HT1080 (cell line): ENCODE data around the gene OR2AP1. TPM values are rescaled to one million over a fixed set of nuclear protein-coding genes. Genes with fewer than 3 reads are reported as not detected.
"Not testable (repeated sequence)": the region's sequence is repeated elsewhere in the genome, so short reads cannot be mapped to it uniquely, and the experiment has no call there.

Source experiments
- DNase-seq: peaks from one replicate; pipeline ENCODE4 v3.0.0-alpha.2; 2015; ENCODE audit warnings: low read depth
- polyA plus RNA-seq, 2 experiments: library from polyadenylated mRNA; depleted of rRNA; stranded (reverse); fragments of >200 nt; gene quantifications; 2 replicates each; pipeline ENCODE4 v1.2.3, GENCODE V29; 2015
- total RNA-seq: library from RNA; depleted of rRNA; stranded (reverse); fragments of >200 nt; shearing (Covaris generic); gene quantifications from 2 replicates; pipeline ENCODE4 v1.2.3, GENCODE V29; 2014; rRNA removed

The OR2AP1 gene
- total RNA-seq: not detected in 2 replicates
- polyA plus RNA-seq (2015; cell fraction: cytosol; rRNA removed): not detected in 2 replicates
- not detected in 2 replicates for polyA plus RNA-seq (2015; cell fraction: nucleus; rRNA removed)

- DNase-seq: no peak
Measured at GRCh38 chr12:55572168-55572567, at the start of gene OR2AP1. Gene OR2AP1, plus strand, starts transcription at chr12:55572468. Its CDS starts 1,947 bp downstream, at chr12:55574415.

DNA sequence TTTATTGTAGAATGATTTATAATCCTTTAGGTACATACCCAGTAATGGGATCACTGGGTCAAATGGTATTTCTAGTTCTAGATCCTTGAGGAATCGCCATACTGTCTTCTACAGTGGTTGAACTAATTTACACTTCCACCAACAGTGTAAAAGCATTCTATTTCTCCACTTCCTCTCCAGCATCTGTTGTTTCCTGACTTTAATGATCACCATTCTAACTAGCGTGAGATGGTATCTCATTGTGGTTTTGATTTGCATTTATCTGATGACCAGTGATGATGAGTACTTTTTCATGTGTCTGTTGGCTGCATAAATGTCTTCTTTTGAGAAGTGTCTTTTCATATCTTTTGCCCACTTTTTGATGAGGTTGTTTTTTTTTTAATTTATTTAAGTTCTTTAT is 24.0 kb upstream of the OR2AP1 start:
- not testable (repeated sequence) for DNase-seq

GRCh38 chr12:55548756-55549155 is 23.5 kb upstream of the OR2AP1 start:
- no peak for DNase-seq

DNA sequence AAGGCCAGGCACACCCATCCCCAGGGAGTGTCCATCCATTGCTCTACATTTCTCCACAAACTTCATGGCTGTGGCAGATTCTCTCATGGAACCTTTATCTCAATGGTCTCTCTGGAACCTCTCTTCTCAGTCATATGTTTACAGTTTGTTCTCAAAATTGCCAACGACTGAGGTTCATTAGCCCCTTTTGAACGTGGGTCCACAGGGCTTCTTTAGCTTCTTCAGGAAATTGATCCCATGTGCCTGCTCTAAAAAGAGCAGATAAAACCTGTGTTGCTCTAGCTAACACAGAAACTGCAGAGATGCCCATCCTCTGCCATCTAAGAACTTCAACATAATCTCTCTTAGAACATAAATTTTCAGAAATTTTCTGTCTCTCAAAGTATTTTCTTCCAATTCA is 23.0 kb upstream of the OR2AP1 start, which contains the start of gene OR6C4:
Gene OR6C4 (plus strand): TSS at position 301 of the 400 bp plus-strand sequence. CDS start 1,625 bp downstream, outside the sequence.
- no peak for DNase-seq

DNA sequence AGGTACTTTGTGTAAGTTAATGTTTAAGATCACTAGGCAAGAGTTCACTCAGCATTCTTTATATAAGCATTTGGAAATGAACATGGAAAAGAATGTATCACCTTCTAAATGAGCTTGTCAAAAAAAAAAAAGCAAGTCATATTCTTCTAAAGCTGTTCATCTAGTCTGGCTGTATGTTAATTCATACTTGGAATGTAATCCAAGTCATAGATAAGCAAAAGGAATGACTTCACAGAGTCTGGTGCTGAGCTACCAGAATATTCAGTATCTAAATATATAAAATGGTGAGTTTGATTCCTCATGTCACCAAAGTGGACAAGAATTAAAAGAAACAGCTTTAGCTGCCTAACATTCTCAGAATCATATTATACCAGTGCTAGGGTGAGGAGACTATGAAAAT is 18.0 kb upstream of the OR2AP1 start:
- DNase-seq: no peak

DNA sequence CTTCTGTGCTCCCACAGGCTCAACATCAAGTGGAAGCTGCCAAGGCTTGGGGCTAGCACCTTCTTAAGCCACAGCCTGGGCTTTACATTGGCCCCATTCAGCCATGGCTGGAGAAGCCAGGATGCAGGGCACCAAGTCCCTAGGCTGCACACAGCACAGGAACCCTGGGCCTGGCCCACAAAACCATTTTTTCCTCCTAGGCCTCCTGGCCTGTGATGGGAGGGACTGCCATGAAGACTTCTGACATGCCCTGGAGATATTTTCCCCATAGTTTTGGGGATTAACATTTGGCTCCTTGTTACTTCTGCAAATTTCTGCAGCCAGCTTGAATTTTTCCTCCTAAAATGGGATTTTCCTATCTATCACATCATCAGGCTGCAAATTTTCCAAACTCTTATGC is 2.2 kb upstream of the OR2AP1 start:
- DNase-seq: not testable (repeated sequence)

GRCh38 chr12:55570689-55571088 is 1.6 kb upstream of the OR2AP1 start:
- DNase-seq: not testable (repeated sequence)

- no peak for DNase-seq
Measured at GRCh38 chr12:55582066-55582465, 9.8 kb downstream of the OR2AP1 start.

DNA sequence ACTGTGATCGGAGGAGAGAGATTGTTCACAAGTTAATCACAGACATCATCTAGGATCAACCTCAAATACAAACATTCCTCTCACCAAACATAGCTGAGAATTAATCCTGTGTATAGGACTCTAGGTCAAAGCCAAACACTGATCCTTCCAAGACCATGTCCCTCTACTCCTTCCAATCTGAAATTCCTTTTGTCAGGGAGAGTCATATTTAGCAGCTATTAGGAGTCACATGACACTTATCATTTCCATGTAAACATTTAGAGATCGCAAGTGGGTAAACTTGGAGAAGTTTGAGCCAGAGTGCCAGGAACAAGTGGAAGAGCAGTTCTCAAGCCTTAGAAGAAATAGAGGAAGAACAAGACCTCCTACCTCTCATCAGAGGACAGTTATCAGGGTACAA is 13.5 kb downstream of the OR2AP1 start:
- DNase-seq: no peak

GRCh38 chr12:55590152-55590551 is 17.9 kb downstream of the OR2AP1 start:
- DNase-seq: not testable (repeated sequence)

DNA sequence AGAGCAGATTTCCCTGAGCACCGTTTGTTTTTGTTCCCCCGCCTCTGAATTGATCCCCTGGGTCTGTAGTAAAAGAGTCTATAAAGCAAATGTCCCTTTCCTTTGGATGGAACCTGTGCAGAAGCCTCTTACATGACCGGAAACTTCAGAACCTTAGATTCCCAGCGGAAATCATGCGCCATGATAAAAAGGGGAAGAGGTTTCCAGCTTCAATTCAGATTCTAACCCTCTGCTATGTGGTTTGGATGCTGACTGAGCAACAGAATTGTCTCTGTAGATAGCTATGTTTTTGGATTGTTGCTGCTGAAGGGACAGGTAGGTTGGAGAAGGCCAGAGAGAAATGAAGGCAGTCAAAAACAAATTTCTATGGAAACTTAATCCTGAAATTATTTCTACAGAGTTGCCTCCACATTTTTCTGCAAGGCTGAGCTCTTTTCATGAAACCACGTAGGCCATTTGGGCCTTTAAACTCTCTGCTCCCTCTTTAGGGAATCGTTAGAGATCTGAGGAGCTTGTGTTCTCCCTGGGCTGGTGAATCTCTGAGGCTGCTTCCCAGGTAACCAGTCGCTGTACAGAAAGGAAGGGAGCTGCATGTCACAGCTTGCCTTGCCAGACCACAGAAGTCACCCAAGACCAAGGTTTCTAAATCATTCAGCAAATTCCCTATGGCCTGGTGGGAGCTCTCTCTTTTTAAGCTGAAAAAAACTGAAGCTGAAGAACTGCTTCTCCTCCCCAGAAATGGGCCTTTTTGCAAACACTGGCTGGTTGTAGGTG is 35.7 kb downstream of the OR2AP1 start:
- no peak for DNase-seq

GRCh38 chr12:55610598-55610997 is 38.3 kb downstream of the OR2AP1 start:
- DNase-seq: no peak

GRCh38 chr12:55612646-55613045 is 40.4 kb downstream of the OR2AP1 start:
- no peak for DNase-seq

- DNase-seq: no peak
Measured at GRCh38 chr12:55614764-55615163, 42.5 kb downstream of the OR2AP1 start.

DNA sequence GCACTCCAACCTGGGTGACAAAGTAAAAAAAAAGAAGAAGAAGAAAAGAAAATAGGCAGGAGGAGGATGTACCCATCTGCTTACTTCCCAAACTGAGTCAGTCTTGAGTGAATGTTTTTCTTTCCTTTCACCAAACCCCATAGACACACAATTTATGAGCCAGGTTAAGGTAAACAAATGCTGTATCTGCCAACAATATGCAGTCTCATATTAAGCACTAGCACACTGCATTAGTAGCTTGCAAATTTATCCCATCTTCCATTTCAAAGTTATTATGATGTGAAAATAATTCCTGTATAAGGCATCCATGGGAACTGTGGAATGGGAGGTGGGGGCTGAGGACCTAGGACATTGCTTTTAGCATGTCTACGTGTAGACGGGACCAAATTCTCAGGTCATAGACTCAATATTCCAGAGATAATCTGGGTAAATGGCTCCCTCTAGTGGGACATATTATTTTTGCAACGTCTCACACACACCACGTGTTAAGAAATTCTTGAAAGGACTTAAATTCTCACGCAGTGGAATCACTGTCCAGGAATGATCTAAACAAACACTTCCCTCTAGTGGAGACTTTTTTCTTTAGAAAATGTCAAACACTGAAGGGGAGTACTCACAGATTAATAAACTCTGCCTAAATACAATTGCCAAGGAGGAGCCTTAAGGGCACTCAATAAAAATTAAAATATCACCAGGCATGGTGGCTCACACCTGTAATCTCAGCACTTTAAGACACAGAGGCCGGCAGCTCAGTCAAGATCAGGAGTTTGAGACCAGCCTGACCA is 47.3 kb downstream of the OR2AP1 start:
- DNase-seq: peak; percentile 85

DNA sequence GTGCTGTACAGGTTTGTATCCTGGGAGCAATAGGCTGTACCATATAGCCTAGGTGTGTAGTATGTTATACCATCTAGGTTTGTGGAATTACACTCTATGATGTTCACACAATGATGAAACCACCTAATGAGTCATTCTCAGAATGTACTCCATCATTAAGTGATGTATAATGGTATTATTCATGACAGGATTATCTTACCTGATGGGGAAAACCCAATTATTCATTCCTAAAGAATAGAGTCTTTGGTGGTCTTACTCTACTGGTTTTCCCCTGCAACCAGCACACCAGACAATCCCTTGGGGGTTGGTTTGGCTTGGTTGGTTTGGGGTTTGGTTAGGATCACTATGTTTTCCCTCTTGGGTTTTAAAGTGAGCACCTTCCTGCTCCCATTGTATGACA is 51.8 kb downstream of the OR2AP1 start:
- DNase-seq: no peak

Other genes starting within 250 kb of the OR2AP1 start
- gene OR6C3, start 241.7 kb upstream of the OR2AP1 start, total RNA-seq: not detected in 2 replicates
- not detected in 2 replicates for gene OR6C75, start 209.5 kb upstream of the OR2AP1 start, total RNA-seq
- gene OR6C65, start 171.9 kb upstream of the OR2AP1 start, total RNA-seq: not detected in 2 replicates
- gene OR6C76, start 146.2 kb upstream of the OR2AP1 start, total RNA-seq: not detected in 2 replicates
- not detected in 2 replicates for gene OR6C2, start 128.4 kb upstream of the OR2AP1 start, total RNA-seq
- not detected in 2 replicates for gene OR6C70, start 102.3 kb upstream of the OR2AP1 start, total RNA-seq
- not detected in 2 replicates for gene OR6C68, start 80.1 kb upstream of the OR2AP1 start, total RNA-seq
- not detected in 2 replicates for gene OR6C4, start 22.9 kb upstream of the OR2AP1 start, total RNA-seq
- gene OR10P1, start 64.4 kb downstream of the OR2AP1 start, total RNA-seq: not detected in 2 replicates
- 1.3 and 1.4 TPM in 2 replicates for gene ITGA7, start 135.4 kb downstream of the OR2AP1 start, total RNA-seq
- 105 and 121 TPM in 2 replicates for gene BLOC1S1, start 143.6 kb downstream of the OR2AP1 start, total RNA-seq
- gene RDH5, start 147.9 kb downstream of the OR2AP1 start, total RNA-seq: 2.7 and 3.2 TPM in 2 replicates
- 562 and 623 TPM in 2 replicates for gene CD63, start 156.5 kb downstream of the OR2AP1 start, total RNA-seq
- 11.1 and 12.5 TPM in 2 replicates for gene GDF11, start 170.7 kb downstream of the OR2AP1 start, total RNA-seq
- gene SARNP, start 245.3 kb downstream of the OR2AP1 start, total RNA-seq: 70.6 and 79.4 TPM in 2 replicates
- gene ORMDL2, start 245.6 kb downstream of the OR2AP1 start, total RNA-seq: 42.8 and 48.5 TPM in 2 replicates